SK-N-SH (cell line): Measurements from ENCODE around the gene SPTBN5. TPM values are rescaled to one million over a fixed set of nuclear protein-coding genes. Genes with fewer than 3 reads are reported as not detected.
A peak's percentile ranks its signal among the peaks of the same experiment; 100 is the strongest.

Experiments used
- CTCF ChIA-PET: fragments of 300-600, 350-600 bp; formaldehyde crosslinking; extraction: SDS; loops from one replicate; lab custom pipeline; 2021; lab: Yijun Ruan, JAX
- POLR2A ChIA-PET: fragments of 350-600 bp; sonication (Branson Sonifier 250); formaldehyde crosslinking; extraction: SDS; loops from one replicate; lab custom pipeline; 2020; ENCODE audit warnings: antibody characterized with exemption, inconsistent platforms; lab: Yijun Ruan, JAX
- DNase-seq: peaks from one replicate; pipeline ENCODE4 v3.0.0; 2012
- H2AFZ ChIP-seq: fragments of 200-600 bp; sonication (generic); 2 replicates; pipeline ENCODE4 v1.8.1; 2016; ENCODE audit warnings: antibody characterized with exemption, mild to moderate bottlenecking, low read depth
- H3F3A ChIP-seq: fragments of 200-600 bp; sonication (generic); replicated peaks from 2 replicates; pipeline ENCODE3; 2016; ENCODE audit warnings: antibody characterized with exemption, mild to moderate bottlenecking; ENCODE audit not compliant: insufficient read depth
- H3K27ac ChIP-seq, 2 experiments: fragments of 200-500 bp in 1 of 2; fragments of 200-600 bp in 1 of 2; sonication (Bioruptor generic) in 1 of 2; sonication (generic), shearing (Covaris generic) in 1 of 2; 2 replicates each; pipeline versions ENCODE4 v1.5.1 to v1.6.1; 2014 to 2016; ENCODE audit warnings: low read depth in 2 of 2, inconsistent platforms in 1 of 2, low read length in 1 of 2, mild to moderate bottlenecking in 1 of 2, mixed read lengths in 1 of 2
- H3K27me3 ChIP-seq: fragments of 200-600 bp; sonication (generic), shearing (Covaris generic); 2 replicates; pipeline ENCODE4 v1.6.1; 2016; ENCODE audit warnings: mixed run types; ENCODE audit not compliant: insufficient read depth
- H3K36me3 ChIP-seq, 2 experiments: fragments of 200-500 bp in 1 of 2; fragments of 200-600 bp in 1 of 2; sonication (Bioruptor generic) in 1 of 2; sonication (generic) in 1 of 2; replicated peaks in 1 of 2; 2 replicates each; pipeline versions ENCODE3 to v1.5.1; 2014 to 2016; ENCODE audit warnings: low read length in 1 of 2, mild to moderate bottlenecking in 1 of 2; ENCODE audit not compliant: insufficient read depth in 2 of 2, control insufficient read depth in 1 of 2
- H3K4me1 ChIP-seq, 2 experiments: fragments of 200-500 bp in 1 of 2; fragments of 200-600 bp in 1 of 2; sonication (Bioruptor generic) in 1 of 2; sonication (generic), shearing (Covaris generic) in 1 of 2; 2 replicates each; pipeline versions ENCODE4 v1.5.1 to v1.6.1; 2014 to 2016; ENCODE audit warnings: low read depth in 1 of 2, low read length in 1 of 2, mixed run types in 1 of 2; ENCODE audit not compliant: insufficient read depth in 2 of 2, control insufficient read depth in 1 of 2
- H3K4me2 ChIP-seq: fragments of 200-600 bp; sonication (generic), shearing (Covaris generic); 2 replicates; pipeline ENCODE4 v1.6.1; 2017; ENCODE audit warnings: mixed run types
- H3K4me3 ChIP-seq, 2 experiments: fragments of 200-500 bp in 1 of 2; fragments of 200-600 bp in 1 of 2; sonication (Bioruptor generic) in 1 of 2; sonication (generic), shearing (Covaris generic) in 1 of 2; 2 replicates each; pipeline versions ENCODE4 v1.5.1 to v1.8.1; 2014 to 2016; ENCODE audit warnings: low read depth in 2 of 2, inconsistent platforms in 1 of 2, low read length in 1 of 2, mild to moderate bottlenecking in 1 of 2, mixed read lengths in 1 of 2, moderate library complexity in 1 of 2
- H3K79me2 ChIP-seq: fragments of 200-600 bp; sonication (generic); 2 replicates; pipeline ENCODE4 v1.8.1; 2017; ENCODE audit warnings: mild to moderate bottlenecking; ENCODE audit not compliant: insufficient read depth
- H3K9ac ChIP-seq: fragments of 200-600 bp; sonication (generic); 2 replicates; pipeline ENCODE4 v1.6.1; 2017; ENCODE audit warnings: mixed run types
- H3K9me2 ChIP-seq: fragments of 200-600 bp; sonication (generic); 2 replicates; pipeline ENCODE4 v1.6.1; 2017; ENCODE audit warnings: mixed run types
- H3K9me3 ChIP-seq: fragments of 200-600 bp; sonication (generic); 2 replicates; pipeline ENCODE4 v1.6.1; 2017; ENCODE audit warnings: mixed run types, mild to moderate bottlenecking, moderate library complexity
- H4K20me1 ChIP-seq: fragments of 200-600 bp; sonication (generic); 2 replicates; pipeline ENCODE4 v1.6.1; 2017; ENCODE audit warnings: mild to moderate bottlenecking, mixed run types; ENCODE audit not compliant: insufficient read depth
- FOXM1 ChIP-seq: IDR thresholded peaks from 2 replicates; pipeline ENCODE4 v1.4.0; 2012; ENCODE audit warnings: low read depth, mild to moderate bottlenecking
- JUND ChIP-seq: IDR thresholded peaks from 2 replicates; pipeline ENCODE4 v1.4.0; 2012
- MXI1 ChIP-seq: IDR thresholded peaks from 2 replicates; pipeline ENCODE4 v1.6.1; 2012; ENCODE audit warnings: mild to moderate bottlenecking, low read depth, low read length, improper control_type of control experiment
- RAD21 ChIP-seq: IDR thresholded peaks from 2 replicates; pipeline ENCODE4 v1.6.1; 2012; ENCODE audit warnings: mild to moderate bottlenecking, low read length
- REST ChIP-seq: IDR thresholded peaks from 2 replicates; pipeline ENCODE4 v1.6.1; 2012; ENCODE audit warnings: mild to moderate bottlenecking, low read depth, low read length, moderate library complexity
- TAF1 ChIP-seq: IDR thresholded peaks from 2 replicates; pipeline ENCODE4 v1.6.1; 2012; ENCODE audit warnings: low read depth, mild to moderate bottlenecking, low read length, moderate library complexity, borderline replicate concordance
- TCF12 ChIP-seq: IDR thresholded peaks from 2 replicates; pipeline ENCODE4 v1.4.0; 2012
- TEAD4 ChIP-seq: IDR thresholded peaks from 2 replicates; pipeline ENCODE4 v1.4.0; 2012; ENCODE audit warnings: mild to moderate bottlenecking, borderline replicate concordance; ENCODE audit not compliant: insufficient read depth
- USF2 ChIP-seq: fragments of 150-350 bp; IDR thresholded peaks from 2 replicates; pipeline ENCODE4 v1.6.1; 2017; ENCODE audit warnings: antibody characterized with exemption, low read length, low read depth, borderline replicate concordance
- YY1 ChIP-seq: IDR thresholded peaks from 2 replicates; pipeline ENCODE4 v1.4.0; 2012; ENCODE audit warnings: low read depth, mild to moderate bottlenecking
- WGBS: methylation state at CpG from one replicate; pipeline ENCODE4 v1.1.6; 2017; ENCODE audit warnings: low lambda C conversion rate; 5-methylcytosine and 5-hydroxymethylcytosine counted together
- polyA plus RNA-seq, 3 experiments: library from polyadenylated mRNA; depleted of rRNA; stranded (reverse); fragments of >200 nt; gene quantifications; 2 replicates each; pipeline ENCODE4 v1.2.3, GENCODE V29; 2012

Gene SPTBN5
- polyA plus RNA-seq, 1 of the 3 experiments (the other 2 are of a cell fraction) = 0.23 TPM

- TF ChIP-seq USF2 (no peak), FOXM1 (no peak), MXI1 (no peak)
- TF ChIP-seq, all 33 proteins: peak for 0
These were observed 2.1 kb upstream of the SPTBN5 start (continued) for GRCh38 chr15:41895957-41896356.

GRCh38 chr15:41895491-41895890 lies 1.6 kb upstream of the SPTBN5 start:
- H3K9me2 ChIP-seq = no peaks in the 10 kb centered on the region
- H3K36me3 ChIP-seq = peaks cover 5 to 7% of the 10 kb centered on the region in 2 experiments
- H3K79me2 ChIP-seq = no peaks in the 10 kb centered on the region
- no peak overlapping the region for H3K9ac ChIP-seq
- POLR2A ChIA-PET = interaction anchor here (0.8 to 1.5 kb wide), 6 partner anchors 12 to 351 kb away, joined by 3 to 7 read pairs (median 4); partner anchors contain the start of genes EHD4, JMJD7 and RPAP1
- H3K4me2 ChIP-seq = peak overlapping the region; percentile 65; the same call in 1 of the 2 replicates
- H3K27ac ChIP-seq = peak overlapping the region; percentile 65 to 97; a peak in 3 of 4 replicates
- no peaks in the 10 kb centered on the region for H3K9me3 ChIP-seq
- no peaks in the 10 kb centered on the region for H3K27me3 ChIP-seq
- no peak for DNase-seq
- CTCF ChIA-PET = interaction anchor here (0.8 to 6.1 kb wide), 11 partner anchors 8 to 337 kb away, joined by 3 to 52 read pairs (median 3); partner anchors contain the start of gene MAPKBP1
- WGBS = 96% methylated on average over 11 of the region's 11 CpGs
- no peak overlapping the region for H3K4me3 ChIP-seq
- no peaks in the 10 kb centered on the region for H4K20me1 ChIP-seq
- TF ChIP-seq TEAD4 (no peak), YY1 (no peak), REST (no peak), TAF1 (no peak), RAD21 (no peak), USF2 (no peak), JUND (no peak), TCF12 (no peak)
- H3F3A ChIP-seq = peaks cover 20% of the 10 kb centered on the region
- H2AFZ ChIP-seq = no peak overlapping the region
- H3K4me1 ChIP-seq = peaks cover 12 to 47% of the 10 kb centered on the region in 2 experiments; a peak in 3 of 4 replicates
